Stimulated activated CD8-positive, alpha-beta memory T cell treated with anti-CD3 and anti-CD28 coated beads, Interleukin-15, amount 100 ng/mL, for 4 hours (primary cell): ENCODE data around the gene LRIT1.

Experiments
- DNase-seq, 2 donors: peaks; one replicate each; pipeline ENCODE4 v3.0.0-alpha.2; 2020; ENCODE audit warnings: low read depth in 2 of 2

LRIT1 gene

DNA sequence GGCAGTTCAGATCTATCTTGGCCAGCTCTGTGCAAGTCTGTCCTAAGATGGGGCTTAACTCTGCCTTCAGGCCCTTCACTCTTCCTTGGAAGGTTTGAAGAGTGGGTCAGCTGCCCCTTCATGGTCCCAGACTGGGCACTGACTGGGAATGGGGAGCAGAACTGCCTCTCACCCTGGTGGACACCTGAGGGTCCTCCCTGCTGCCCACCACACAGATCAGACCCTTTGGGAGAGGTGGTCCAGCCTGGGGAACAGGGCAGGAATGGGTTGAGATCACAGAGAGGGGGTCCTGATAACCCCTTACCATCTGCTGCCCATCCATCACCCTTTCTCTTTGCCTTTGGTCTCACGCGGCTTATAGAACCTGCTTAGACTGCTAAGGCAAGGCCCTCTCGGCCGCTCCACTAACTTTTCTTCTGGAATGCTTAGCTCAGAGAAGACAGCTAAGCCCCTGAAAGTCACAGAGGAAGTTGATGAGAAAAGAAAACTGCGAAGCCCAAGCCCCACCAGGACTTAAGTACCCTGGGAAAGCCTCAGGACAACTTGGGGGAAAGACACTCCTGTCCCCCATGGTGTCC is 47.4 kb downstream of the LRIT1 start:
- no peak for DNase-seq

DNA sequence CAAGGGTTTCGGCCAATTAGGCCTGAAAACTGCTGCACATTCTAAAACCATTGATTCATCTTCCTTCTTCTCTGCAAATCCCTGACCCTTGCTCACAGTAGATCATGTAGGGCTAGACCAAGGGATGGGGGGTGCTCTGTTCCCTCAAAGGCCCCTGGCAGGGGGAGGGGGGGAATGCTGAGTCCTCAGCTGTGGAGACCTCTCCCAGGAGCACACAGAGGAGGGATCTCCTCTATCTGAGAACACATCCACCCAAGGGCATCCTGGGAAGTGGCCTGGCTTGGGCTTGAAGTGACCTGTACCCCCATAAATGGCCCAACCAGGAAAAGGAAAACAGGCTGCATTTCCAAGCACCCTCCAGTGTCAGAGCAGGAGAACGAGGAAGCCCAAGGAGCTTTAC is 48.0 kb downstream of the LRIT1 start:
- DNase-seq, result no peak

DNA sequence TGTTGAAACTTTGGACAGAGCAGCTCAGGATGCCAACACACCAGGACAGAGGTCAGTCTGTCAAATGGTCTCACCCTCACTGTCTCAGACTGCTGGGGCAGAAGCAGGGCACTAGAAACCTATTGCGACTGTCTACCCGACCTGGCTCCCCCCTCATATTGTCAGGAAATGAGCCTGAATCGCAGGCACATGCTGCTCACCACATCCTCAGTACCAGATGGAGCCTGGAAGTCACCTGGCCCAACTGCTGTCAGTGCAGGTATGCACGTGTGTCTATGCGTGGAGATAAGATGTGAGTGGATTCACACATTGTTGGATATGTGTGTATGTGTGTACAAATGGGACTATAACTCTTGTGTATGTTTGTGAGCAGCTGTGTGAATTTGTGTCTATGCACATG is 50.2 kb downstream of the LRIT1 start:
- no peak for DNase-seq

DNA sequence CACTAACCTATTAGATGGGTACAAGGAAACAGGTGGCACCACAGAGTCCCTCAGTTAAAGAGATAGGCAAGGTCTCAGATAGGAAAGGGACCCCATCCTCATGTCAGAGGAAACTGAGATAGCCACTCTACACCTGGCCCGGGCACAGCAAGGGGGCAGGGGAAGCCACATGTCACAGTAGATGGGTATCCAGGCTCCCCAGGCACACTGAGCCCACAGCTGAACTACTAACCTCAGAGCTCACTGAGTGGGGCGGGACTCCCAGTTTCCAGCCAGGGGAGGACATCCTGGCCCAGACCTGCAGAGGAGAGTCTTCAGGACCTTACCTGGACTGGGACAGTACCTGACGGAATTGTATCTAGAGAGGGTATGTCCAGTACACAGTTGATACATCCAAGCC is 50.7 kb downstream of the LRIT1 start:
- no peak for DNase-seq

DNA sequence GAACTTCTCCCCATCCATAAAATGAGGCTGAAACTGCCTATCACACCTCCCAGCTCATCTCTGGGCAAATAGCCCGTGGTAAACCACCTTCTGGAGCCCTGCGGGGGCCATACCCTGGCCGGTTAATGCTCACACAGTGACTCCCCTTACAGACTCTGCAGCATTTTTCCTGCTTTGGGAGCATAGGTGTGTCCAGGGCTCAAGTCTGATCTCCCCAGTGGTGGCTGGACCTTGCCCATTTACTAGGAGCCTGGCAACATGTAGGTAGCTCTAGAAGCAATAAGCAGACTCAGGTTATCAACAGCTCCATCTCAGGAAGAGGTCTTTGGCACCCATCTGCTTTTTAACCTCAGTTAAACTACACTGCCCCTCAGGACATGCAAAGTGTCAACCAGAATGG is 52.5 kb downstream of the LRIT1 start:
- DNase-seq, result no peak

DNA sequence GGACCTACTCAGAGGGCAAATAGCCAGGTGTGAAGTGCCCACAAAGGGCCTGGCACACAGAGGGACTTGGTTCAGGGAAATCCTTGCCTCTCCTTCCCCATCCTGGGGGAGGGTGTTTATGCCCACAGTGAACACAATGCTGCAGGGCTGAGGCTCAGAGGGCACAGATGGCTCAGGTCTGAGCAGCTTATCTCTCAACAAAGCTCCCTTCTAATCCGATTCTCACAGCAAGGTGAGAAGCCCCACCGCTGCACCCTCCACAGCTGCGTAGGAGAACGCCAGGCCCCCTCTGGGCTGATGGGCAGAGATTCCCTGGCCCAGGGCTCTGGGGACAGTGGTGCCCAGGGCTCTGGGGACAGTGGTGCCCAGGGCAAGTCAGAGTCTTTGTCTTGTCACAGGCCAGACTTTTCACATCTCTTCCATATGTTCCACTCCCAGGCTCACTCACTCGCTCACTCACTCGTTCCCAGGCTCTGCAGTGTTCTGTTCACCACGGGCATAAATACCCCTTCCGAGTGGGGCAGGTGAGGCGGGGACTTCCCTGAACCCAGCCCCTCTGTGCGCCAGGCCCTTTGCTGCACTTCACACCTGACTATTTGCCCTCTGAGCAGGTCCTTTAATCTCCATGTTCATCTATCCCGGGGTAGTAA is 55.7 kb downstream of the LRIT1 start:
- DNase-seq, result no peak

DNA sequence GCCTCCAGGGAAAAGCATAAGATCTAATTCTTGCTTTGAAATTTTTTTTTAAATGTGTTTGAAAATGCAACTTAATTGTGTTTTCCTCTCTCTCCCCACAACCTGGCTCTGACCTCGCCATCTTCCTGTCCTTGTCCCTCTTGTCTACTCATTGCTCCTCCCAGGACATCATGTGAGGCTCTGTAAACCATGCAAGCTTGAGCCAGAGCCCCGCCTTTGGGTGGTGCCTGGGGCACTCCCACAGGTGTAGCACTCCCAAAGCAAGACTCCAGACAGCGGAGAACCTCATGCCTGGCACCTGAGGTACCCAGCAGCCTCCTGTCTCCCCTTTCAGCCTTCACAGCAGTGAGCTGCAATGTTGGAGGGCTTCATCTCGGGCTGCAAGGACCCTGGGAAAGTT is 56.8 kb downstream of the LRIT1 start:
- no peak for DNase-seq

DNA sequence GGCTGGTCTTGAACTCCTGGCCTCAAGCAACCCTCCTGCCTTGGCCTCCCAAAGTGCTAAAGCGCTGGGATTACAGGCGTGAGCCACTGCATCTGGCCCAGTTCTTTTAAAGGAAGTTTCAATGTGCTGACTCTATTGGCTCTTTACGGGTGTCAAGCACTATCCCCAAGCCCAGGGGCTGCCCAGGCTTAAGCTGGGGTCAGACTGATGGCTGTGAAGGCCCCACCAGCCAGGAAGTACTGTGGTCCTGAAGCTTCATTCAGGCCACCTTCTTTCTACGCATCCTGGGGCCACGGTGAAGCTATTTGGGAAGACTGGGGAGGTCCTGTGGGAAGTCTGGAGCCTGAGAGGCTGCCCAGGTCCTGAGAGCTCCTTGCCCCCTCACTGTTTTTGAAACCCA is 59.7 kb downstream of the LRIT1 start:
- DNase-seq, result no peak
